ENCODE data around the gene SCAP.
"Not testable (repeated sequence)": the region's sequence is repeated elsewhere in the genome, so short reads cannot be mapped to it uniquely, and the experiment has no call there.

Gene SCAP

DNA sequence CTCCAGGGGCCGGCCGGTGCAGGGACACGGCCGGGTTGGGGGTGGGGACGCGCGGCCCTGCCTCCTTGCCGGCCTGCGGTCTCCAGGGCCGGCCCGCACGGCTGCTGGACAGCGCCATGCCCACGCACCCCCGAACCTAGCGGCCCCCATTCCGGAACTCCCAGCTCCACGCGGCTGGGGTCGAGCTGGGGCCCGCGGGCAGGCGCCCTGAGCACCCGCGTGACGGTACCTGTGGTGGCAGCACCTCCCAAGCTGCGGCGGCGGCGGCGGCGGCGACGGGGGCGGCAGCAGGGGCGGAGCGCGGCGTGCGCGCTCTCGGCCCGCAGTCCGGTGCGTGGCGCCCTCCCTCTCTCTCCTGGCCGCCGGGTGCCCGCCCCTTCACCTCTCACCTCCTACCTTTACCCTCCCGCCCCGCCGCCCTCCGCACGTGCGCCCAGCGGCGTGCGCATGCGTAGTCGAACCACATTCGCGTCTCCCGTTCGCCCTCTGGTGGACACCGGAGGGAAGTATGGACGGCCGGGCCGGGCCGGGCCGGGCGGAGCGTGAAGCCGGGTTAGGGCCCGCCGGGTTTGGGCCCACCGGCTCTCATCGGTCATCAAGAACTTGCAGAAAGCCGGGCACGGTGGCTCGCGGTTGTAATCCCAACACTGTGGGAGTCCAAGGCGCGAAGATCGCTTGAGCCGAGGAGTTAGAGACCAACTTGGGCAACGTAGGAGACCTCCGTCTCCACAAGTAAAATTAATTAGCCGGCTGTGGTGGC is at the start of gene SCAP:
Gene SCAP (minus strand): TSS at position 372 of the 760 bp plus-strand sequence. CDS start 32,948 bp downstream, outside the sequence.
- DNase-seq = peak; percentile 27 to 78

GRCh38 chr3:47523310-47524073 is 47.8 kb upstream of the SCAP start:
- no peak for DNase-seq

DNA sequence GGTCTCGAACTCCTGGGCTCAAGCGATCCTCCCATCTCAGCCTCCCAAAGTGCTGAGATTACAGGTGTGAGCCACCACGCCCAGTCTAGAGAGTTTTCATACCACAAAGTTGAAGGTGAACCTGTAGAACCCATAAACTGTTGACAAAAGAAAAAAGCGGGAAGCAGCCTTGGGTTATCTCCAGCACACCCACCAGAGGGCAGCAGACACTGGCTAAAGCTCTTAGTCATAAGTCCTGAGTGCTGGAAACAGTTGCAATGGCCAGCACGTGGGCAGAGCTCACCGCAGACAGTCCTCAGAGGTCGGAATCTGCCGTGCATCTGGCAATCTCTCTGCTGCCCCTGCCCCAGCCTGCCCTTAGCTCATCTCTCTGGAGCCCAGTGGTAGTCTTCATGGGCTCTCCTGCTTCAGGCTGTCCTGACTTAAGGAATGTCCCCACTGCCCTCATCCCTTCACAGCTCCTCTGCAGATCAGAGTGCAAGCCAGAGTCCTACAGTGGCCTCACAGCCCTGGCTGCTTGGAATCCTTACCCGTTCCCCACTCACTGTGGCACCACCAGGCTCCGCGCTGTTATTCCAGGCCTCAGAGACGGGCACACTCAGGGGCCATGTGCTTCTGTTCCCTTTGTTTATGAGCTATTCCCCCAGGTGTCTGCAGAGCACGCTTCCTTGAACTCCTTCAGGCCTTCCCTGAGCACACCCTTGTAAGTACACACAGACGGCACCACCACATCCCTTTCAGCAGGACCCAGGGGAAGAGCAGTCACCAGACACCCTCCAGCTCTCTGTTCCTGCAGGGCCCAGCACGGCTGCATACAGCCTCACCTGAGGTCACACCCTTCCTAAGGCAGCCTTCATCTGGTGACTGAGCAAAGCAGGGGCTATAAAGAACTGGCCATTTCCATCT is 46.6 kb upstream of the SCAP start:
- peak in 1 of 2 experiments; percentile 59 for DNase-seq

DNA sequence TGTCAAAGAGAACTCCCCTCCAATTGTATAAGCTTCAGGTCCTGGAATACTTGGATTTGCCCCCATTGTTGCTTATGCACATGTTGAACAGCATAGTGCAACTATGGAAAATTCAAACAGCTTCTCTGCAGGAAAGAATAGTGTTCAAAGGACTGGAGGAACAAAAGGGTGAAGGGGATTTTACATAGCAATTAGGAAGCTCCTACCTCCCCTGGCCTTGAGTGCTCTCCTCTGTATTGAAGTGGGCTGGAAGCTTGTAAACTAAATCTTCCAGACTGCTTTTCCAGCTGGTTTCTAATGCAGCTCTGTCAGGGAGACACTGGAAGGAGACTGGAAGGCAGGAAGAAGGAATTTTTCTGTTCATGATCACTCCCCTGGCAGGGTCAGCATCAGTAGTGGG is 45.0 kb upstream of the SCAP start:
- no peak for DNase-seq

- DNase-seq = no peak
These were observed 42.2 kb upstream of the SCAP start for GRCh38 chr3:47517937-47518336.

DNA sequence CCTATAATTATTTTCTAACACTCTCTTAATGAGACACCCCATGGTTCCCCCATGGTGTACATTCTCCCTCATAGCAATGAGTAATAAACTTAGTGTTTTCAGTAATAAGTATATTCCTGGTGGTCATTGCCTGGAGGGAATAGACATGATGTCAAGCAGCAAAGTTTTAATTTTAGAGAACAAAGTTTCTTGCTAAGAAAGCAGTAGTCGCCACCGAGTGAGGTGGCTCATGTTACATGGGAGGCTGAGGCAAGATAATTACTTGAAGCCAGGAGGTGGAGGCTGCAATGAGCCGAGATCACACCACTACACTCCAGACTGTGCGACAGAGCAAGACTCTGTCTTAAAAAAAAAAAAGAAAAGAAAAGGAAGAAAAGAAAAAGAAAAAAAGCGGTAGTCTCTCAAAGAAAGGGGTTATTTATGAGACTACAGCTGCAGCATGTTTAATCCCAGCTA is 40.2 kb upstream of the SCAP start:
- no peak for DNase-seq

DNA sequence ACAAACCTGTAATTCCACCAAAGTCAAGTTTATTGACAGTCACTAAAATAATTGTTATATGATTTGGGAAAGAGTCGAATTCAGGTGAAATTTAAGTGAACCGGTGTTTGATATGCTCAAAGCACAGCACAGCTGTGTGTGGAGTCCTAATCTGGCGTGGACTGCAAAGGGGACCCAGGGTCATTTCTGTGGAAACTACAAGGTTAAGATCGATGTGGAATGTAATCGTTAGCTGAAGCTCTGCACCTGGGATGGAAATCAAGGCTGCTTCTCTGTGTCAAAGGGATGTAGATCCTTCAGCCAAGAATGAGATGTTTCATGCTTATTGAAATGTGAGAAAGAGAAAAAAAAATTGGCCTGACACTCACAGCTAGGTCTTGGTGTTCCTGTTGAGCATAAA is 39.4 kb upstream of the SCAP start:
- DNase-seq = no peak

DNA sequence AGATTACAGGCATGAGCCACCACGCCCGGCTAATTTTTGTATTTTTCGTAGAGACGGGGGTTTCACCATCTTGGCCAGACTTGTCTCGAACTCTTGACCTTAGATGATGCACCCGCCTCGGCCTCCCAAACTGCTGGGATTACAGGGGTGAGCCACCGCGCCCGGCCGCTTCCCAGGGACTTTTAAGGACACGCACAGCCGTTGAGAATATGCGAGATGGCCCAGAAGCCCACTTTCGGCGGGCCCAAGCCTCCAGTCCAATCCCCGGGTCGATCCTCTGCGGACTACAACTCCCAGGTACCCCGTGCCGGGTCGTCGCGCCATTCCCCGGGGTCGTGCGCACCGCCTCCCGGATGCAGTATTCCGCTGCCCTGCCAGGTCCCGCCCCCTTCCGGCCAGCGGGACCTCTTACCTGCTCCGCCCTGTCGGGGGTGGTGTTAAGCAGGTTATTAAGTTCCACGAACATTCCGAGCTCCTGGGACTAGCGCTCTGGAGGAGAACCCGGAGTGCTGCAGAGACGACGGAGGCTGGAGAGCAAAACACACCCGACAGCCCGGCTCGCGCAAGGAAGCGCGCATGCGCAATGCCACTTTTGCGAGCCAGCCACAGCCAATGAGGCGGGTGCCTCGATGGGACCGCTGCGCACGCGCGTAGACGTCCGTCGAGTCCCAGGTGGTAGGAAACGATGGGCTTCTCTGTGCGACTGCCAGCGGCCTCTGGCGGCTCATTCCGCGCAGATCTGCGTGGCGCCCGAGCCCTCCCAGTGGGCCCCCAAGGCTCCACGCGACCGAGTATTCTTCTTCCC is 37.6 kb upstream of the SCAP start, which contains the start of gene ELP6:
Gene ELP6 (minus strand): TSS at position 588 of the 805 bp plus-strand sequence. CDS start 122 bp downstream, at position 466.
- DNase-seq = peak; percentile 92 to 94

- DNase-seq = no peak
These were observed 36.8 kb upstream of the SCAP start for GRCh38 chr3:47512416-47513124.

DNA sequence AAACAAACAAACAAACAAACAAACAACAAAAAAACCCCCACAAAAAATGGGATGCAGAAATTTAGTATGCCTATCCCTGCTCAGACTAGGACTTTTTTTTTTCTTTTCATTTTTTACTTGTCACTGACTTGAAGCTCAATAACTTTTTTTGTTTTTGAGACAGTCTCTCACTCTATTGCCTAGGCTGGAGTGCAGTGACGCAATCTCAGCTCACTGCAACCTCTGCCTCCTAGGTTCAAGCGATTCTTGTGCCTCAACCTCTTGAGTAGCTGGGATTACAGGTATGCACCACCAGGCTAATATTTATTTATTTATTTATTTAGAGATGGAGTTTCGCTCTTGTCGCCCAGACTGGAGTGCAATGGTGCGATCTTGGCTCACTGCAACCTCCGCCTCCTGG is 29.5 kb upstream of the SCAP start:
- not testable (repeated sequence) for DNase-seq

DNA sequence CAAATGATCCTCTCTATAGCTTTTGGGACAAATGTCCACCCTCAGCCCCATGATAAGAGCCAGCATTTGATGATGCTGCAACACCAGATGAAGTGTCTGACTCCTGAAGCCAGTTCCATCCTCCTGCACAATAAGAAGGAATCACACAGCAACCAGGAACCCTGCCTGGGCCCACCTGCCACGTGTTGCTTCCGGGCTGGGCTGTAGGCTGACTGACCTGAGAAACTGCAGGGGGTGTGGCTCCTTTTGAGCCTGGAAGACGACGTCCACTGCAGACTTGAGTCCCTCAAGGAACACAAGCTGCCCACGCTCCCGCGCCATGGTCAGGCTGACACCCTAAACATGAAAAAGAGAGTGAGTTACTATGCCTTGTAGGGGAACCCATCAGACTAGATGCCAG is 28.4 kb upstream of the SCAP start:
- DNase-seq = no peak

DNA sequence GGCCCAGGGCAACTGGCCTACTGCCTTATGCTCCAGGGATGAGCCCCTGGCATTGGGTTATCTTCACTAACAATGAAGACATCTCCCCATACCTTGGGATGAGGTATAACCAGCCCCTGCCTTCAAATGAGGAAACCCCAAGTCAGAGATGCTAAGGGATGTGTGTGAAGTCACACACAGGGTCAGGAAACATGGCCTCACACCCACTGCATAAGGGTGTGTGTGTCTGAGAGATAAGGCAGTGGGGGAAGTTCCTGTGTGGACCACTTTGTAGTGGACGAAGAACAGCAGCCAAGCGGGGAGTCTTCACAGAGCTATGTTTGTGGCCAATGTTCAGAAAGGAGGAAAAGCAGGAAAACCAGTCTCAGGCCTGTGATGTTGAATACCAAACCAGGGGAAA is 27.3 kb upstream of the SCAP start:
- DNase-seq = no peak

- no peak for DNase-seq
These were observed 21.2 kb upstream of the SCAP start for GRCh38 chr3:47496892-47497291.

DNA sequence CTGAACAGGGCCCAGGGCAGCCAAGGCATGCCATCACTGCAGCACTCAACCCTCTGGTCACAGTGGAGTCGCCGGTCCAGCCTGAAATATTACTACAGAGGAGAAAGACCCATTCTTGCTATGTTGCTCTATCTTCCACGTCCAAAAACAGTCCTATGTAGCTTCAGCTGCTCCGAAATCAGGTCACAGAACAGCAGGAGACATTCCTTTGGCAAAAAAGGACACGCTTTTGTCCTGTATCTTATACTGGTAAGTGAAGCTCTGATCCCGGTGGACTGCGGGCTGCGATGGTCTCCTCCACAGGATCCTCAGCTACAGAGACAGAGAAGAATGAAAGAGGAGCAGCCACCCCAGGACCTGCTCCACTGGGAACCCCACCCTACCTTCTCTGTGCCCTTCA is 20.1 kb upstream of the SCAP start:
- no peak for DNase-seq

- DNase-seq = no peak
These were observed 19.4 kb upstream of the SCAP start for GRCh38 chr3:47495111-47495510.

GRCh38 chr3:47491777-47492176 is 16.0 kb upstream of the SCAP start:
- no peak for DNase-seq

- DNase-seq = no peak
These were observed 15.4 kb upstream of the SCAP start for GRCh38 chr3:47491186-47491585.

- DNase-seq = no peak
These were observed 11.5 kb upstream of the SCAP start for GRCh38 chr3:47487265-47487664.

DNA sequence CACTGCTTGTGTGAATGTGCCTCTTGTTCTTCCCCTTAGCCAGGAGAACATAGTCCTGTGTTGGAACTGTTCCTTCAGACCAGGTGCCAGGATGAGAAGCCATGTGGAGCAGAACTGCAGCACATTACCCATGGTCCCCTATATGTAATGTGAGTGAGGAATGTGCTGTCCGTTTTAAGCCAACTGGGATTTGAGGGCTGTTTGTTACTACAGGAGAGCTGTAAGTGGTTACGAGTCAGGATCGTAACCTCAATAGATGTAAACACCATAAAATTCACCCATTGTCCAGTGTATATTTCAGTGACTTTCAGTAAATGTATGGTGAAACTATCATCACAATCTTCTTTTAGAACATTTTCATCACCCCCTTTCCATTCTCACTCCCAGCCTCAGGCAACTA is 10.1 kb upstream of the SCAP start:
- DNase-seq = no peak

- DNase-seq = no peak
These were observed 6.6 kb upstream of the SCAP start for GRCh38 chr3:47482366-47482765.

GRCh38 chr3:47481763-47482162 is 6.0 kb upstream of the SCAP start:
- DNase-seq = not testable (repeated sequence)

Measured in NCI-H446 (cell line).